ENCODE results near the gene LOXL1. TPM values are rescaled to one million over a fixed set of nuclear protein-coding genes. Genes with fewer than 3 reads are reported as not detected.

Gene LOXL1
- total and polyA plus RNA-seq, 2 experiments from 2014 or later: 44.5 to 136 TPM

DNA sequence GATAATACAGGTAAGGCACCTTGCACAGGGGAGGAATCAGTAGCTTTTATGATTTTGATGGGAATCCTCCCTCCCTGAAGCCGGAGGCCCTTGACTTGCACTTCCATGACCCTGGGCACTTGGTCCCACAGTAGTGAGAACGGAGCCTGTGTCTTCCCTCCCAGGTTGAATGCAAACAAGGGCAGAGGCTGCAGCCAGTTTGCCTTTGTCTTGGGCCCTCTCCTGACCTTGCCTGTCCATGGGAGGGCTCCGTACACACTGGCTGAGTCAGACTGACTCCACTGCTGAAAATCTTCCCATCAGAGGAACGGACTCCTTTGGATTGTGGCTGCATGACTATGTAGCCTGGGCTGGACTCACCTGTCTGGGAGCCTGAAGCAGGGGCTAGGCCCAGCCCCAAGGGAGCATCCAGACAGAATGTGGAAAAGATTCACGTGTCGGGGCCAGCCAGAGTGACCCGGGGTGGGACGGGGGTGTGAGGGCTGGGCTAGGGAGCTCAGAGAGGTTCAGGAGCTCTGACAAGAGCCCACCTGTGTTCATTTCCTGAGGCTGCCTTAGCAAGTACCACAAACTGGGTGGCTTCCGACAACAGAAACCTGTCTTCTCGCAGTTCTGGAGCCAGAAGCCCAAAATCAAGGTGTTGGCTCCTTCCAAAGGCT is 43.4 kb upstream of the LOXL1 start:
- H3K27ac ChIP-seq: no peak overlapping the region
- H2AFZ ChIP-seq: no peak overlapping the region
- no peaks in the 10 kb centered on the region for H3K9me2 ChIP-seq (replicated peaks; ENCODE audit: insufficient read depth)
- TF ChIP-seq EZH2phosphoT487 (IDR thresholded peaks at IDR 0.05; ENCODE audit: low read depth, severe bottlenecking, unreplicated experiment): no peak
- TF ChIP-seq CTCF (IDR thresholded peaks at IDR 0.05; ENCODE audit: poor library complexity): no peak
- TF ChIP-seq EZH2 (IDR thresholded peaks at IDR 0.05; ENCODE audit: borderline replicate concordance): no peak
- no peak overlapping the region for H3K4me2 ChIP-seq
- 83% methylated on average over 10 of the region's 10 CpGs for WGBS (ENCODE audit: low lambda C conversion rate, missing lambda C conversion rate)
- no peaks in the 10 kb centered on the region for H4K20me1 ChIP-seq (ENCODE audit: insufficient read depth, poor library complexity, severe bottlenecking)
- H3K4me3 ChIP-seq: no peak overlapping the region
- H3K9me3 ChIP-seq (ENCODE audit: low read depth): no peaks in the 10 kb centered on the region
- peak; percentile 18 for DNase-seq (ENCODE audit: low spot score)
- no peaks in the 10 kb centered on the region for H3K27me3 ChIP-seq
- H3K36me3 ChIP-seq (replicated peaks; ENCODE audit: insufficient read depth, low read depth): no peaks in the 10 kb centered on the region
- H3K4me1 ChIP-seq (ENCODE audit: insufficient read depth): no peaks in the 10 kb centered on the region
- no peaks in the 10 kb centered on the region for H3K79me2 ChIP-seq

DNA sequence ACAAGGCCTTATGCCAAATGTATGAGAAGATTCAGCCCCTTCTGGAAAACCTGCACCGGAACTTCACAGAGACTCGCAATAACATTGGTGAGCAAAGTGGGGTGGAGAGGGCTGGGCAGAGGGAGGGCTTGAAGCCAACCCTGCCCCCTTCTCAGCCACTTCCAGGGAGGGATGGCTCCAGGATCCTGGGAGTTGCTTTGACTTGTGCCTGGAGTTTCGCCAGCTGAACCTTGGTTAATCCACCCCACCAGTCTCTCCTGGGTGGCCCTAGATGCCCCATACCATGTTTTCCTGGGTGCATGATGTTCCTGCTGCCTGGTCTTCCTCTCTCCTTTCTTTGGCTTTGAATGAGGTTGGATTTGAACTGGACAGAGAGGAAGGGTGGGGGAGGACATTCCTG is 42.1 kb upstream of the LOXL1 start:
- Histone ChIP-seq H2AFZ (no peak overlapping the region), H3K36me3 (replicated peaks; ENCODE audit: insufficient read depth, low read depth) (no peaks in the 10 kb centered on the region), H3K4me2 (no peak overlapping the region), H3K27ac (no peak overlapping the region), H3K9me3 (ENCODE audit: low read depth) (no peaks in the 10 kb centered on the region), H3K27me3 (no peaks in the 10 kb centered on the region), H3K4me3 (no peak overlapping the region), H3K4me1 (ENCODE audit: insufficient read depth) (no peaks in the 10 kb centered on the region), H3K79me2 (no peaks in the 10 kb centered on the region), H4K20me1 (ENCODE audit: insufficient read depth, poor library complexity, severe bottlenecking) (no peaks in the 10 kb centered on the region), H3K9me2 (replicated peaks; ENCODE audit: insufficient read depth) (no peaks in the 10 kb centered on the region)
- WGBS (ENCODE audit: low lambda C conversion rate, missing lambda C conversion rate): 73% methylated on average over 3 of the region's 3 CpGs
- no peak for DNase-seq (ENCODE audit: low spot score)
- TF ChIP-seq EZH2phosphoT487 (IDR thresholded peaks at IDR 0.05; ENCODE audit: low read depth, severe bottlenecking, unreplicated experiment) (no peak), EZH2 (IDR thresholded peaks at IDR 0.05; ENCODE audit: borderline replicate concordance) (no peak), CTCF (IDR thresholded peaks at IDR 0.05; ENCODE audit: poor library complexity) (no peak)

DNA sequence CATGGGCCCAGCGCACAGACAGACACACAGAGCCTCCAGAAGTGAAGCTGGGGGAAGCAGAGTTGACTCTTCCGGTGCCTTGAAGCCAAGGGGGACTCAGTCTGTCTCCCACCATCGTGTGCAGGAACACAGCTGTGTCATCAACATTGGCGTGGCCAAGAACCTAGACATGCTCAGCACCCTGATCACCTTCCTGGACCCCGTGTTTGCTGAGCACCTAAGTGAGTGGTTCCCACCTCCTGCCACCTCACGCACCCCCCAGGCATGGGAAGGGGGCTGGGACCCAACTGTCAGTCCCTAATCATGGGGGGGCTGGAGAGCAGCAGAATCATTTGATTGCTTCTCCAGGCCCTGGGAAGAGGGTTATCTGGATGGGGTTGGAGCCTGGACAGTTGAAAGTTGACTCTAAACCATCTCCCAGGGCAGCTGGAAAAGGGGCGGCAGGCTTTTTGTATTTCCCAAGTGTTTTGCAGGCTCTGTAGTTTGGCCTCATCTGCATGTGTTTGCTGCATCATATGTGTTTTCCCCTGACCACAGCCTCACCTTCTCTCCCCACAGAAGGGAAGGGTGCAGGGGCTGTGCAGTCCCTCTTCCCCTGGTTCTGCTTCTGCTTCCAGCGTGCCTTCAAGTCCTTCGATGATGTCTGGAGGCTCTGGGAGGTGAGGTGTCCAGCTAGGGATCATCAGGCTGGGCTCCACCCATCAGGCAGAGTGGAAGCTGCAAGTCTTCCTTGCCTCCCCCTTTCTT is 40.1 kb upstream of the LOXL1 start:
- no peak for TF ChIP-seq EZH2phosphoT487 (IDR thresholded peaks at IDR 0.05; ENCODE audit: low read depth, severe bottlenecking, unreplicated experiment)
- TF ChIP-seq EZH2 (IDR thresholded peaks at IDR 0.05; ENCODE audit: borderline replicate concordance): no peak
- Histone ChIP-seq H3K36me3 (replicated peaks; ENCODE audit: insufficient read depth, low read depth) (no peaks in the 10 kb centered on the region), H3K27ac (no peak overlapping the region), H3K9me2 (replicated peaks; ENCODE audit: insufficient read depth) (no peaks in the 10 kb centered on the region), H3K4me3 (no peak overlapping the region), H3K79me2 (no peaks in the 10 kb centered on the region), H3K4me2 (no peak overlapping the region), H3K9me3 (ENCODE audit: low read depth) (no peaks in the 10 kb centered on the region), H3K27me3 (peaks cover 12% of the 10 kb centered on the region), H4K20me1 (ENCODE audit: insufficient read depth, poor library complexity, severe bottlenecking) (no peaks in the 10 kb centered on the region), H2AFZ (no peak overlapping the region), H3K4me1 (ENCODE audit: insufficient read depth) (no peaks in the 10 kb centered on the region)
- WGBS (ENCODE audit: low lambda C conversion rate, missing lambda C conversion rate): 92% methylated on average over 9 of the region's 9 CpGs
- no peak for DNase-seq (ENCODE audit: low spot score)

DNA sequence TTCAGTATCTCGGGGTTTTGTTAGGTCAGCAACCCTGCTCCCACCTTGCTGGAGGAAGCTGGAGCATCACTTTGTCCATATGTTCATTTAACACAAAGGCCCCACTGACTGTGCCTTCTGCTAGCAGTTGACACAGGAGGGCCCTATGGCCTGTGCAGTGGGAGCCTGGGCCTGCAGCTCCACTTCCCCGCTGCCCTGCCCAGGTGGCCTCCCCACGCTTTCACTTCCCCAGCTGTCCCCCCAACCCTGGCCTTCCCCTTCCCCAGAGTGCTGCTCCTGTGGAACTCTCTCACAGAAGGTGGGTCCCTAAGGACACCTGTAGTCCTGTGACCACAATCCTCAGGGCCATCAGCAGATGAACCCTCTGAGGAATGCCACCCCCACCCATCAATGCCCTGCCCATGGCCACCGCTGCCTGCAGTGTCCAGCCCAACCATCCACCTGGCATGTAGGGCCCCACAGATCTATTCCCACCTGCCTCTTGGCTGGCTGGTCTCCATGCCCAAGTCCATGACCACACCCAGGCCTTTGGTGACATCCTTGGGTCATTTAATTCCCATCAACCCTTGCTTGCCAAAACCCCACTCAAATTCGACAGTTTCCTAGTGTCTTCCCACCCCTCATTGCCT is 39.4 kb upstream of the LOXL1 start:
- WGBS (ENCODE audit: low lambda C conversion rate, missing lambda C conversion rate): 93% methylated on average over 2 of the region's 5 CpGs
- Histone ChIP-seq H3K4me2 (no peak overlapping the region), H4K20me1 (ENCODE audit: insufficient read depth, poor library complexity, severe bottlenecking) (no peaks in the 10 kb centered on the region), H3K9me2 (replicated peaks; ENCODE audit: insufficient read depth) (no peaks in the 10 kb centered on the region), H3K27me3 (peaks cover 12% of the 10 kb centered on the region), H3K79me2 (no peaks in the 10 kb centered on the region), H2AFZ (no peak overlapping the region), H3K4me1 (ENCODE audit: insufficient read depth) (no peaks in the 10 kb centered on the region), H3K36me3 (replicated peaks; ENCODE audit: insufficient read depth, low read depth) (no peaks in the 10 kb centered on the region), H3K27ac (no peak overlapping the region), H3K4me3 (no peak overlapping the region), H3K9me3 (ENCODE audit: low read depth) (no peaks in the 10 kb centered on the region)
- no peak for DNase-seq (ENCODE audit: low spot score)
- TF ChIP-seq EZH2 (IDR thresholded peaks at IDR 0.05; ENCODE audit: borderline replicate concordance): no peak
- TF ChIP-seq EZH2phosphoT487 (IDR thresholded peaks at IDR 0.05; ENCODE audit: low read depth, severe bottlenecking, unreplicated experiment): no peak
- no peak for TF ChIP-seq CTCF (IDR thresholded peaks at IDR 0.05; ENCODE audit: poor library complexity)

All from hepatocyte (in vitro differentiated cells).